Coronary artery (tissue), 2 donors: ENCODE results near the gene KIRREL3.

Source experiments
- DNase-seq: peaks from one replicate; pipeline ENCODE4 v3.0.0-alpha.2; 2017; ENCODE audit warnings: low spot score
- H3K27ac ChIP-seq, 2 donors: fragments of 200-600 bp; sonication (generic); one replicate each; pipeline ENCODE4 v1.5.1; 2016 to 2019
- H3K4me3 ChIP-seq: fragments of 200-600 bp; sonication (generic); 2 replicates; pipeline ENCODE4 v1.5.1; 2016; ENCODE audit warnings: mild to moderate bottlenecking, moderate library complexity
- CTCF ChIP-seq: fragments of 200-600 bp; sonication (generic); IDR thresholded peaks from one replicate; pipeline ENCODE4 v1.5.1; 2019; ENCODE audit warnings: antibody characterized with exemption

KIRREL3 gene

GRCh38 chr11:126654886-126655806 lies 345.4 kb downstream of the KIRREL3 start:
- Histone ChIP-seq H3K27ac (no peak overlapping the region), H3K4me3 (no peak overlapping the region)
- DNase-seq: no peak

GRCh38 chr11:126653040-126653439 lies 347.5 kb downstream of the KIRREL3 start:
- no peak overlapping the region for H3K4me3 ChIP-seq
- H3K27ac ChIP-seq: no peak overlapping the region
- DNase-seq: no peak
- no peak for TF ChIP-seq CTCF

More at GRCh38 chr11:126654886-126655806, 345.4 kb downstream of the KIRREL3 start:
- TF ChIP-seq CTCF: no peak

- no peak for DNase-seq
- H3K27ac ChIP-seq: no peak overlapping the region
- no peak for TF ChIP-seq CTCF
- no peak overlapping the region for H3K4me3 ChIP-seq
Observed at GRCh38 chr11:126647735-126648134, 352.8 kb downstream of the KIRREL3 start.

- TF ChIP-seq CTCF: no peak
- H3K4me3 ChIP-seq: no peak overlapping the region
- H3K27ac ChIP-seq: no peak overlapping the region
- no peak for DNase-seq
Observed at GRCh38 chr11:126646701-126647557, 353.6 kb downstream of the KIRREL3 start.

- no peak for DNase-seq
- Histone ChIP-seq H3K27ac (no peak overlapping the region), H3K4me3 (no peak overlapping the region)
- no peak for TF ChIP-seq CTCF
Observed at GRCh38 chr11:126645186-126645585, 355.4 kb downstream of the KIRREL3 start.

- H3K27ac ChIP-seq: no peak overlapping the region
- DNase-seq: no peak
- TF ChIP-seq CTCF: no peak
- no peak overlapping the region for H3K4me3 ChIP-seq
Observed at GRCh38 chr11:126640186-126640585, 360.4 kb downstream of the KIRREL3 start.
